GM12872 (cell line): ENCODE results near the gene JPT1.

Source experiments
- CTCF ChIP-seq: IDR thresholded peaks from 3 replicates; pipeline ENCODE4 v1.5.1; 2011; ENCODE audit warnings: low read depth, mild to moderate bottlenecking, low read length, moderate library complexity; ENCODE audit not compliant: insufficient read depth

JPT1 gene

GRCh38 chr17:75099881-75100595 is 54.3 kb downstream of the JPT1 start:
- no peak for TF ChIP-seq CTCF

- no peak for TF ChIP-seq CTCF
Observed at GRCh38 chr17:75098861-75099260, 55.5 kb downstream of the JPT1 start.

GRCh38 chr17:75097865-75098264 is 56.4 kb downstream of the JPT1 start:
- TF ChIP-seq CTCF = no peak

GRCh38 chr17:75096082-75096625 is 58.2 kb downstream of the JPT1 start:
- TF ChIP-seq CTCF = no peak

GRCh38 chr17:75094871-75095399 is 59.4 kb downstream of the JPT1 start:
- TF ChIP-seq CTCF = no peak

GRCh38 chr17:75093548-75094158 is 60.7 kb downstream of the JPT1 start:
- TF ChIP-seq CTCF = no peak

GRCh38 chr17:75091855-75092327 is 62.4 kb downstream of the JPT1 start:
- no peak for TF ChIP-seq CTCF
